AG09319 (cell line): ENCODE results near the gene DCP1B.

Experiments
- DNase-seq: peaks from one replicate; pipeline ENCODE4 v3.0.0-alpha.2; 2010; ENCODE audit warnings: low read depth; ENCODE audit errors: extremely low read depth
- CTCF ChIP-seq: IDR thresholded peaks from 2 replicates; pipeline ENCODE4 v1.5.1; 2011; ENCODE audit warnings: low read depth, mild to moderate bottlenecking, inconsistent platforms, low read length, moderate library complexity

Gene DCP1B

DNA sequence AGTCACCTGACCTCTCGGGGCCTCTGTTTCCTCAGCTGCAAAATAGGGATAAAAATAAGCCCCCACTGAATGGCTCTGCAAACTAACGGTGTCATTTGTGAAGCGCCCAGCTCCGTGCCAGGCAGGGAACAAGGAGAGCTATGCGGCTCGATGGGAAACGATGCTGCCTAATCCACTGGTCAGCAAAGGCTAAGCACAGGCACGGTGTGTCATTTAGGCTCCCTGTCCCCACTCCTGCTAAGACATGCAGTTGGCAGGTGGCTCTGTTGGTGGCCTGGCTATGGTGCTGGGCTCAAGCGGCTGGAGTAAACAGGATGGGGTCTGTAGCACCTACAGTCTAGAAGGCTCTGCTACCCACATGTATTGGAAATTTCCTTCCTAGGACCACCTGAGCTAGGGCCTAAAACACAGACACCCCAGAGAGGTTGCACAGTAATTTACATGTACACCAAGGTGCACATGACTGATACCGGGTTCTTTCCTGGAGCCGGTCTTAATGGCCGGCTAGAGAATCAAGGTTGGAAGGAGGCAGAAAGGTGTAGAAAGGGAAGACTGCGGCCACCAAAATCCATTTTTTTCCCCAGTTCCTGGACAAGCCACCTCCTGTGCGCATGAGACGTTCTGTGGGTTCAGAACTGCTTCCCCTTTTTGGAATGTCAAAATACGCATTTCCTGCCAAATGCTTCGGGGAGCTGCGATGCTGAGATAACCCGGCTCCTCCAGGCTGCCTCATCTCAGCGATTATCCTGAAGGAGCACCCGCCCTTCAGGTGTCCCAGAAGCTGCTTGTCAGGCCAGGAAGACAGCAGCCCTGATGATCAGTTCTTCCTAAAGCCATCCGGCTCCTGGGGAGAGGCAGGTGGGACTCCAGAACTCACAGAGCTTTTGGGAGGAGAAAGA, 86.8 kb downstream of the DCP1B start:
- no peak for DNase-seq
- TF ChIP-seq CTCF, result no peak

- DNase-seq, result no peak
- no peak for TF ChIP-seq CTCF
Observed at GRCh38 chr12:1916371-1917171, 87.7 kb downstream of the DCP1B start.

- DNase-seq, result no peak
- no peak for TF ChIP-seq CTCF
Observed at GRCh38 chr12:1915082-1915968, 88.9 kb downstream of the DCP1B start.

DNA sequence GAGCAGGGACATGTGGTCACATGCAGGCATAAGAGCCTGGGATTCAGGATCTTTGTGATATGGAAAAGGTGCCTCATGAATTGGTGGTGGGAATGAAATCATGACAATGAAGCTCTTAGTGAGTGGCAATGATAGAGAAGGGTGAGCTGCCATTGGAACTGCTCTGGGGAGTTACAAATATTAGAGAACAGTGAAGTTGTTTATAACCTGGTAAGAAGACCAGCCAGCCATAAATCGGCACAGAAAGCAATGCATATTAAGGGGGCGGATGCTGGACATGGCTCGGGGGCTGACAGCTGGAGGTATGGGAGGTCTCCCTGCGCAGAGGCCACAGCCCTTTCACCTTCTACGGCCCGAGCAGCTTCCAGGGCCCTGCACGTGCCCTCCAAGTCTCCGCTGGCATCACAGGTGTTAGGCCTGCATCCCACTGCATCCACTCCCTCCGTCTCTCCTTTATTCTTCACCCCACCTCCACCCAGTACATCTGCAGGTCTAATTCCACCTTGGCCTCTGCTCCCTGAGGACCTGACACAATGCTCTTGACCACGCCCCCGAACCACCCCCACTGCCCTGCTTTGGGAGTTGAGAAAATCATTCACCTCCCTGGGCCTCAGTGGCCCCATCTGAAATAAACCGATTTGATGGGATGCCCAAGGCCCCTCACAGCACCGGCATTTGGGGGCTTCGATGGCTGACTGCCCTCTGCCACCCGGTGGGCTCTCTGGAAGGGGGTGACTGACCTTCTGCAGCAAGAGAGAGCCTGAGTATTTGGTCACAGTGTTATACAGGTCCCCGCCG, 89.9 kb downstream of the DCP1B start:
- DNase-seq, result no peak
- no peak for TF ChIP-seq CTCF

- no peak for TF ChIP-seq CTCF
- no peak for DNase-seq
Observed at GRCh38 chr12:1913377-1914113, 90.7 kb downstream of the DCP1B start.
